Astrocyte (in vitro differentiated cells and primary cell): ENCODE data around the gene ZNF132. TPM values are rescaled to one million over a fixed set of nuclear protein-coding genes. Genes with fewer than 3 reads are reported as not detected.
A peak's percentile ranks its signal among the peaks of the same experiment; 100 is the strongest.

Source experiments
- DNase-seq: peaks from one replicate; pipeline ENCODE4 v3.0.0-alpha.2; 2010; ENCODE audit warnings: low read depth
- FAIRE-seq: peaks from 2 replicates; lab custom pipeline; 2011; peaks lifted over from hg19 to GRCh38; lab: Jason Lieb, UNC
- H2AFZ ChIP-seq: 2 replicates; pipeline ENCODE4 v1.6.0; 2012; ENCODE audit warnings: low read depth, low read length, inconsistent platforms
- H3K27ac ChIP-seq: 2 replicates; pipeline ENCODE4 v1.5.1; 2011; ENCODE audit warnings: low read depth, low read length, inconsistent platforms
- H3K27me3 ChIP-seq: 2 replicates; pipeline ENCODE4 v1.6.0; 2011; ENCODE audit warnings: low read length, inconsistent platforms; ENCODE audit not compliant: insufficient read depth
- H3K36me3 ChIP-seq: 2 replicates; pipeline ENCODE4 v1.5.1; 2011; ENCODE audit warnings: low read length, inconsistent platforms; ENCODE audit not compliant: insufficient read depth
- H3K4me1 ChIP-seq: 2 replicates; pipeline ENCODE4 v1.5.1; 2011; ENCODE audit warnings: low read length, inconsistent platforms; ENCODE audit not compliant: insufficient read depth
- H3K4me2 ChIP-seq: 2 replicates; pipeline ENCODE4 v1.6.0; 2012; ENCODE audit warnings: low read length, inconsistent platforms
- H3K4me3 ChIP-seq: 2 replicates; pipeline ENCODE4 v1.5.1; 2011; ENCODE audit warnings: low read depth, mild to moderate bottlenecking, low read length, inconsistent platforms; ENCODE audit not compliant: insufficient read depth
- H3K79me2 ChIP-seq: 2 replicates; pipeline ENCODE4 v1.6.0; 2012; ENCODE audit warnings: mild to moderate bottlenecking, low read length, inconsistent platforms; ENCODE audit not compliant: insufficient read depth
- H3K9ac ChIP-seq: 2 replicates; pipeline ENCODE4 v1.6.0; 2012; ENCODE audit warnings: mild to moderate bottlenecking, low read length, inconsistent platforms
- H3K9me3 ChIP-seq: 2 replicates; pipeline ENCODE4 v1.5.1; 2012; ENCODE audit warnings: low read depth, mild to moderate bottlenecking, low read length, inconsistent platforms; ENCODE audit not compliant: insufficient read depth
- H4K20me1 ChIP-seq: 2 replicates; pipeline ENCODE4 v1.6.0; 2012; ENCODE audit warnings: low read length, inconsistent platforms; ENCODE audit not compliant: insufficient read depth
- H3K27ac Mint-ChIP-seq: one replicate; pipeline ENCODE4 v1.8.0; 2021; ENCODE audit warnings: mild to moderate bottlenecking, mixed read lengths; ENCODE audit not compliant: unreplicated experiment
- H3K27me3 Mint-ChIP-seq: one replicate; pipeline ENCODE4 v1.8.0; 2021; ENCODE audit warnings: low read depth, mixed read lengths; ENCODE audit not compliant: unreplicated experiment
- H3K36me3 Mint-ChIP-seq: one replicate; pipeline ENCODE4 v1.8.0; 2021; ENCODE audit warnings: low read depth, mixed read lengths; ENCODE audit not compliant: unreplicated experiment
- H3K4me1 Mint-ChIP-seq: one replicate; pipeline ENCODE4 v1.8.0; 2021; ENCODE audit warnings: low read depth, mixed read lengths; ENCODE audit not compliant: unreplicated experiment
- H3K4me3 Mint-ChIP-seq: one replicate; pipeline ENCODE4 v1.8.0; 2021; ENCODE audit warnings: mild to moderate bottlenecking, moderate library complexity, mixed read lengths; ENCODE audit not compliant: unreplicated experiment
- H3K9me3 Mint-ChIP-seq: one replicate; pipeline ENCODE4 v1.8.0; 2021; ENCODE audit warnings: mild to moderate bottlenecking, mixed read lengths; ENCODE audit not compliant: unreplicated experiment
- EZH2 ChIP-seq: IDR thresholded peaks from 2 replicates; pipeline ENCODE4 v1.6.1; 2012; ENCODE audit warnings: mild to moderate bottlenecking, low read length, inconsistent platforms; ENCODE audit not compliant: insufficient read depth
- total RNA-seq: library from RNA; stranded (reverse); gene quantifications from 2 replicates; pipeline ENCODE4 v1.2.1, GENCODE V29; 2021
- TF ChIP-seq, protein P1 (sequence below): IDR thresholded peaks from 2 replicates; pipeline ENCODE4 v1.5.1; 2011; ENCODE audit warnings: low read depth, mild to moderate bottlenecking, inconsistent platforms, low read length, moderate library complexity; ENCODE audit not compliant: insufficient read depth

The ZNF132 gene
- total RNA-seq, 1 donor from 2014 or later, result 1.9 TPM

DNA sequence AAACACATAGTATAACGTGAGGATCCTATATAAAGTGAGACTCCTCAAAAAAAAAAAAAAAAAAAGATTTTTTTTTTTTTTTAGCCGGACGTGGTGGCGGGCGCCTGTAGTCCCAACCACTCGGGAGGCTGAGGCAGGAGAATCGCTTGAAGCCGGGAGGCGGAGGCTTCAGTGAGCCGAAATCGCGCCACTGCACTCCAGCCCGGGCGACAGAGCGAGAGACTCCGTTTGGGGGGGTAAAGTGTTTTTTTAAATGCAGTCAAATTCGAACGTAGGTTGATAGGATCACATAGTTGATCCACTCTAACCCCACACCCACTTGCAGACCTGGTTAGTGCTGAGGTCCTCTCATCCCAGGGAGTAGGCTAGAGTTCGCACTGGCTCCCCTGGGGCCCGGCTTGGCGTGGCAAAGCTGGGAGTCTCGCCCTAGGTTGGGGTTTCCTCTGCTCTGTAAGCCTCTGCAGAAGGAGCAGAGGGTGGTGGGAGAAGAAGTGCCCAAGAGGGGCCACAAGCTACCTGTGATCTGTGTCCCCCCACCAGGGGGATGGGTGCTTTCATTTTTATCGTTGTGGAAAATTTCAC, 38.0 kb downstream of the ZNF132 start:
- H3K36me3 Mint-ChIP-seq, result no peaks in the 10 kb centered on the region
- Histone ChIP-seq H3K4me3 (peak overlapping the region; percentile 72), H3K4me2 (peak overlapping the region; percentile 92), H3K9ac (peak overlapping the region; percentile 78), H4K20me1 (no peaks in the 10 kb centered on the region), H3K79me2 (no peaks in the 10 kb centered on the region), H3K36me3 (no peaks in the 10 kb centered on the region), H2AFZ (no peak overlapping the region), H3K9me3 (no peaks in the 10 kb centered on the region), H3K4me1 (peaks cover 13% of the 10 kb centered on the region), H3K27me3 (no peaks in the 10 kb centered on the region), H3K27ac (peak overlapping the region; percentile 11)
- H3K4me3 Mint-ChIP-seq, result peak overlapping the region; percentile 93
- no peak for DNase-seq
- no peak overlapping the region for H3K27ac Mint-ChIP-seq
- TF ChIP-seq, protein P1, sequence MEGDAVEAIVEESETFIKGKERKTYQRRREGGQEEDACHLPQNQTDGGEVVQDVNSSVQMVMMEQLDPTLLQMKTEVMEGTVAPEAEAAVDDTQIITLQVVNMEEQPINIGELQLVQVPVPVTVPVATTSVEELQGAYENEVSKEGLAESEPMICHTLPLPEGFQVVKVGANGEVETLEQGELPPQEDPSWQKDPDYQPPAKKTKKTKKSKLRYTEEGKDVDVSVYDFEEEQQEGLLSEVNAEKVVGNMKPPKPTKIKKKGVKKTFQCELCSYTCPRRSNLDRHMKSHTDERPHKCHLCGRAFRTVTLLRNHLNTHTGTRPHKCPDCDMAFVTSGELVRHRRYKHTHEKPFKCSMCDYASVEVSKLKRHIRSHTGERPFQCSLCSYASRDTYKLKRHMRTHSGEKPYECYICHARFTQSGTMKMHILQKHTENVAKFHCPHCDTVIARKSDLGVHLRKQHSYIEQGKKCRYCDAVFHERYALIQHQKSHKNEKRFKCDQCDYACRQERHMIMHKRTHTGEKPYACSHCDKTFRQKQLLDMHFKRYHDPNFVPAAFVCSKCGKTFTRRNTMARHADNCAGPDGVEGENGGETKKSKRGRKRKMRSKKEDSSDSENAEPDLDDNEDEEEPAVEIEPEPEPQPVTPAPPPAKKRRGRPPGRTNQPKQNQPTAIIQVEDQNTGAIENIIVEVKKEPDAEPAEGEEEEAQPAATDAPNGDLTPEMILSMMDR, result no peak
- no peak for TF ChIP-seq EZH2
- no peaks in the 10 kb centered on the region for H3K27me3 Mint-ChIP-seq
- peaks cover 2% of the 10 kb centered on the region for H3K4me1 Mint-ChIP-seq
- H3K9me3 Mint-ChIP-seq, result no peaks in the 10 kb centered on the region
- FAIRE-seq, result no peak

DNA sequence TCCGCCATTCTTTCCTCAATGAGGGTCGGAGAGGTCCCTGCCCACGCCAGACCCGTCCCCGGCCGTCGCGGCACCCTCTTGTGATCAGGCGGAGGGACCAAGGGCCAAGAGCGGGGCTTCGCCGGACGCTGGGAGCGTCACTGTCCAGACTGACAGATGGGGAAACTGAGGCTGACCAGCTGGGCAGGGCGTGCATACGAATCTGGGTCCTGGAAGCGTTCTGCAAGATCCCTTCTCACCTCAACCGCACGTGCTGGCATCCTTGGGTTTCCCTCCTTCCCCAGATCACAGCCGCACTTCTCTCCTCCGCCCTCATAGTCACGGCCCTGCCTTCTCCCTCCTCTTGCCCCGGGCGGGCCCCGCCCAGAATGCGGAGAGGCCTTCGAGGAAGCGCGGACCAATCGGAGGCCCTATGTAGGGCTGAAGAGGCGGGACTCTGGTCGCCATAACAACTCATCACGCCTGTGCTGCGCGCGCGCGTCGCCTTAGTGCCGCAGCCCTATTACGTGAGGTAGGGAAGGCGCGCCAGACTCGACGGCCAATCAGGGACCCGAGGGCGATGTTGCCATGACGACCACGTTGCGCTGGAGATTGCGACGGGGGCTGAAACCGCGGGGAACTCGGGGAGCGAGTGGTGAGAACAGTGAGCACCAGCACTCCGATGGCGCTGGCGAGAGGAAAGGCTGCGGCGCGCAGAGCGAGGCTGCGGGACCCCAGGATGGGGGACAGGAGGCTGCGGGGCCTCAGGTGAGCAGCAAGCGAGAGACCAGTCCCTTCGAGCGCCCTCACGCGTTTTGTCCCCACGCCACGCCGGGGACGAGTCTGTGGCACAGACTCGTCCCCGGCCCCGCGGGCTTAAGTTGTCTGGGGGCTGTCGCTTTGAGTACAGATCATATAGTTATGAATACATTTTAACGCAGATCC, 38.8 kb downstream of the ZNF132 start:
- FAIRE-seq, result no peak
- Histone ChIP-seq H2AFZ (peak overlapping the region; percentile 87), H3K27ac (peak overlapping the region; percentile 11), H3K4me1 (peaks cover 13% of the 10 kb centered on the region), H3K9ac (peak overlapping the region; percentile 78), H3K4me3 (peak overlapping the region; percentile 72), H3K79me2 (no peaks in the 10 kb centered on the region), H3K4me2 (peak overlapping the region; percentile 92), H4K20me1 (no peaks in the 10 kb centered on the region), H3K36me3 (no peaks in the 10 kb centered on the region), H3K27me3 (no peaks in the 10 kb centered on the region), H3K9me3 (no peaks in the 10 kb centered on the region)
- peaks cover 2% of the 10 kb centered on the region for H3K4me1 Mint-ChIP-seq
- H3K27ac Mint-ChIP-seq, result peak overlapping the region; percentile 47
- H3K27me3 Mint-ChIP-seq, result no peaks in the 10 kb centered on the region
- DNase-seq, result peak; percentile 96
- no peak for TF ChIP-seq EZH2
- TF ChIP-seq, protein P1, result no peak
- H3K9me3 Mint-ChIP-seq, result no peaks in the 10 kb centered on the region
- H3K36me3 Mint-ChIP-seq, result no peaks in the 10 kb centered on the region
- H3K4me3 Mint-ChIP-seq, result peak overlapping the region; percentile 93
